Thymus (tissue), 11 donors: Measurements from ENCODE around the gene PRICKLE4. TPM values are rescaled to one million over a fixed set of nuclear protein-coding genes. Genes with fewer than 3 reads are reported as not detected.

Source experiments
- DNase-seq, 9 donors: peaks; one replicate each; pipeline ENCODE4 v3.0.0-alpha.2; 2013; ENCODE audit warnings: low spot score in 9 of 9, low read depth in 6 of 9, missing footprints in 1 of 9
- H3K27ac ChIP-seq, 2 donors: one replicate each; pipeline ENCODE4 v1.5.1; 2013; ENCODE audit warnings: control low read depth in 1 of 2, low read depth in 1 of 2, low read length in 1 of 2, mild to moderate bottlenecking in 1 of 2, moderate library complexity in 1 of 2
- H3K27me3 ChIP-seq, 2 donors: one replicate each; pipeline ENCODE4 v1.5.1; 2013; ENCODE audit warnings: low read length in 1 of 2; ENCODE audit not compliant: control insufficient read depth in 2 of 2, insufficient read depth in 1 of 2
- H3K36me3 ChIP-seq, 2 donors: one replicate each; pipeline ENCODE4 v1.5.1; 2013; ENCODE audit warnings: low read length in 1 of 2, mild to moderate bottlenecking in 1 of 2, moderate library complexity in 1 of 2; ENCODE audit not compliant: control insufficient read depth in 2 of 2, insufficient read depth in 2 of 2
- H3K4me1 ChIP-seq, 2 donors: one replicate each; pipeline ENCODE4 v1.5.1; 2013; ENCODE audit warnings: low read length in 2 of 2; ENCODE audit not compliant: control insufficient read depth in 2 of 2, insufficient read depth in 2 of 2
- H3K4me3 ChIP-seq, 2 donors: one replicate each; pipeline ENCODE4 v1.5.1; 2013; ENCODE audit warnings: low read length in 2 of 2, control low read depth in 1 of 2, mild to moderate bottlenecking in 1 of 2
- H3K9me3 ChIP-seq, 2 donors: one replicate each; pipeline ENCODE4 v1.5.1; 2013; ENCODE audit warnings: low read length in 1 of 2, mild to moderate bottlenecking in 1 of 2; ENCODE audit not compliant: control insufficient read depth in 2 of 2, insufficient read depth in 1 of 2
- WGBS: extraction: QIAGEN DNeasy Blood & Tissue Kit; methylation state at CpG from one replicate; pipeline ENCODE4 v1.1.7; 2013; 5-methylcytosine and 5-hydroxymethylcytosine counted together
- polyA plus RNA-seq: library from polyadenylated mRNA; stranded (reverse); fragments of 200-250 nt; gene quantifications from one replicate; pipeline ENCODE4 v1.2.3, GENCODE V29; 2013
- total RNA-seq: library from RNA; stranded (reverse); fragments of 120-200 nt; gene quantifications from one replicate; pipeline ENCODE4 v1.2.4, GENCODE V29; 2013
- donor health status: healthy.

Gene PRICKLE4
- total and polyA plus RNA-seq, 2 donors, result 0.38 to 1.4 TPM

DNA sequence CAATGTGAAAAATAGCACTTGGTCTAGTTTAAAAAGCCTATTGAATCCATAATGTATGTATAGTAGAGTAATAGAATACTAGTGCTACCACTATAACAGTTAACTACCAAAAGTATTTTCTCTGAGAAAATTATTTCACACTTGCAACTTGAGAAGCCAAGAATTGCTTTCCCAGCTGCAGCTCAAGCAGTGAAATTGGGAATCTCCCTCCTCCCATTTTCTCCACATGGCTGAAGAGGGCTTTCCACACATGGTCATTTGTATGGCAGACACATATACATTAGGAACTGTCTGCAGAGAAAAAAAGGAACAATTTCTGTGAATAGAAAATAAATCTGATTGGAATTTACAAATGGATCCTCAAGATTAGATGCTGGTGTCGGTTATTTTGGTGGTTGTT, 41.4 kb downstream of the PRICKLE4 start:
- Histone ChIP-seq H3K4me1 (no peaks in the 10 kb centered on the region), H3K27ac (no peak overlapping the region), H3K27me3 (no peaks in the 10 kb centered on the region), H3K9me3 (no peaks in the 10 kb centered on the region), H3K36me3 (peaks cover 3 to 9% of the 10 kb centered on the region in 2 donors), H3K4me3 (no peak overlapping the region)
- WGBS, result 100% methylated on average over 1 of the region's 1 CpG
- DNase-seq, result no peak

- peaks cover 3 to 5% of the 10 kb centered on the region in 2 donors for H3K36me3 ChIP-seq
- H3K4me1 ChIP-seq, result no peaks in the 10 kb centered on the region
- DNase-seq, result no peak
- no peak overlapping the region for H3K27ac ChIP-seq
- no peak overlapping the region for H3K4me3 ChIP-seq
- H3K9me3 ChIP-seq, result no peaks in the 10 kb centered on the region
- no peaks in the 10 kb centered on the region for H3K27me3 ChIP-seq
- WGBS, result 98% methylated on average over 1 of the region's 1 CpG
Observed at GRCh38 chr6:41823178-41823577, 42.6 kb downstream of the PRICKLE4 start.

GRCh38 chr6:41824571-41825569, 44.3 kb downstream of the PRICKLE4 start:
- peaks cover 3% of the 10 kb centered on the region in 2 donors for H3K36me3 ChIP-seq
- H3K4me3 ChIP-seq, result no peak overlapping the region
- H3K9me3 ChIP-seq, result no peaks in the 10 kb centered on the region
- no peak overlapping the region for H3K27ac ChIP-seq
- no peaks in the 10 kb centered on the region for H3K27me3 ChIP-seq
- DNase-seq, result no peak
- no peaks in the 10 kb centered on the region for H3K4me1 ChIP-seq
- 91% methylated on average over 13 of the region's 13 CpGs for WGBS

- 97% methylated on average over 2 of the region's 2 CpGs for WGBS
- H3K9me3 ChIP-seq, result no peaks in the 10 kb centered on the region
- peaks cover 0 to 3% of the 10 kb centered on the region in 2 donors for H3K36me3 ChIP-seq
- H3K27ac ChIP-seq, result no peak overlapping the region
- no peaks in the 10 kb centered on the region for H3K4me1 ChIP-seq
- no peak for DNase-seq
- no peaks in the 10 kb centered on the region for H3K27me3 ChIP-seq
- H3K4me3 ChIP-seq, result no peak overlapping the region
Observed at GRCh38 chr6:41826343-41827022, 45.9 kb downstream of the PRICKLE4 start.

GRCh38 chr6:41832263-41832662, 51.7 kb downstream of the PRICKLE4 start:
- H3K4me1 ChIP-seq, result peaks cover 4 to 6% of the 10 kb centered on the region in 2 donors
- H3K36me3 ChIP-seq, result peaks cover 0 to 4% of the 10 kb centered on the region in 2 donors
- H3K27me3 ChIP-seq, result no peaks in the 10 kb centered on the region
- 97% methylated on average over 3 of the region's 3 CpGs for WGBS
- H3K4me3 ChIP-seq, result no peak overlapping the region
- H3K27ac ChIP-seq, result no peak overlapping the region
- no peaks in the 10 kb centered on the region for H3K9me3 ChIP-seq
- DNase-seq, result no peak

GRCh38 chr6:41836022-41836659, 55.6 kb downstream of the PRICKLE4 start:
- H3K9me3 ChIP-seq, result no peaks in the 10 kb centered on the region
- H3K27ac ChIP-seq, result peak overlapping the region in 1 of 2 donors; percentile 5
- H3K4me1 ChIP-seq, result peaks cover 4 to 6% of the 10 kb centered on the region in 2 donors
- peak in 5 of 9 donors; percentile 13 to 58 (median 21) for DNase-seq
- H3K4me3 ChIP-seq, result no peak overlapping the region
- no peaks in the 10 kb centered on the region for H3K27me3 ChIP-seq
- 67% methylated on average over 5 of the region's 5 CpGs for WGBS
- H3K36me3 ChIP-seq, result peaks cover 0 to 4% of the 10 kb centered on the region in 2 donors

- no peaks in the 10 kb centered on the region for H3K27me3 ChIP-seq
- H3K36me3 ChIP-seq, result peaks cover 0 to 4% of the 10 kb centered on the region in 2 donors
- 96% methylated on average over 2 of the region's 2 CpGs for WGBS
- H3K9me3 ChIP-seq, result no peaks in the 10 kb centered on the region
- no peak overlapping the region for H3K27ac ChIP-seq
- H3K4me3 ChIP-seq, result no peak overlapping the region
- no peak for DNase-seq
- peaks cover 4 to 6% of the 10 kb centered on the region in 2 donors for H3K4me1 ChIP-seq
Observed at GRCh38 chr6:41836660-41837052, 56.1 kb downstream of the PRICKLE4 start.
